Spleen (tissue), 11 donors: ENCODE data around the gene ILDR1. TPM values are rescaled to one million over a fixed set of nuclear protein-coding genes. Genes with fewer than 3 reads are reported as not detected.

Source experiments
- DNase-seq: peaks from one replicate; pipeline ENCODE4 v3.0.0-alpha.2; 2020
- H3K27ac ChIP-seq, 8 donors: fragments of 200-600 bp; sonication (generic) in 7 of 8; 1 replicate in 4 of 8; 2 replicates in 4 of 8; pipeline versions ENCODE4 v1.5.0 to v1.8.0; 2016 to 2021; ENCODE audit warnings: inconsistent platforms in 4 of 8, mild to moderate bottlenecking in 4 of 8, moderate library complexity in 1 of 8
- H3K27me3 ChIP-seq, 7 donors: fragments of 200-600 bp; sonication (generic) in 6 of 7; replicated peaks in 1 of 7; 1 replicate in 4 of 7; 2 replicates in 3 of 7; pipeline versions ENCODE4 v1.5.0 to v1.8.0; 2016 to 2021; ENCODE audit warnings: inconsistent platforms in 3 of 7, mild to moderate bottlenecking in 1 of 7
- H3K36me3 ChIP-seq, 6 donors: fragments of 200-600 bp; sonication (generic) in 5 of 6; 1 replicate in 4 of 6; 2 replicates in 2 of 6; pipeline versions ENCODE4 v1.5.0 to v1.8.0; 2016 to 2021; ENCODE audit warnings: inconsistent platforms in 2 of 6
- H3K4me1 ChIP-seq, 6 donors: fragments of 200-600 bp; sonication (generic) in 5 of 6; 1 replicate in 3 of 6; 2 replicates in 3 of 6; pipeline versions ENCODE4 v1.5.0 to v1.8.0; 2016 to 2021; ENCODE audit warnings: inconsistent platforms in 3 of 6
- H3K4me3 ChIP-seq, 8 donors: fragments of 200-600 bp; sonication (generic) in 7 of 8; 1 replicate in 4 of 8; 2 replicates in 4 of 8; pipeline versions ENCODE4 v1.5.0 to v1.8.0; 2016 to 2021; ENCODE audit warnings: inconsistent platforms in 4 of 8, mild to moderate bottlenecking in 4 of 8, moderate library complexity in 2 of 8
- H3K9me3 ChIP-seq, 8 donors: fragments of 200-600 bp; sonication (generic) in 7 of 8; 1 replicate in 4 of 8; 2 replicates in 4 of 8; pipeline versions ENCODE4 v1.5.0 to v1.8.0; 2016 to 2021; ENCODE audit warnings: inconsistent platforms in 4 of 8
- CTCF ChIP-seq, 11 experiments: fragments of 200-600 bp in 7 of 11; fragments of 450-650 bp in 4 of 11; sonication (generic) in 4 of 11; IDR thresholded peaks in 8 of 11; conservative IDR thresholded peaks in 3 of 11; 1 replicate in 7 of 11; 2 replicates in 4 of 11; pipeline versions ENCODE4 v1.4.0 to v1.8.0; 2016 to 2021; ENCODE audit warnings: antibody characterized with exemption in 11 of 11, inconsistent platforms in 4 of 11, mild to moderate bottlenecking in 1 of 11
- POLR2A ChIP-seq, 3 donors: fragments of 450-650 bp; IDR thresholded peaks; one replicate each; pipeline ENCODE4 v1.5.1; 2017; ENCODE audit warnings: antibody characterized with exemption in 3 of 3, mild to moderate bottlenecking in 1 of 3
- POLR2AphosphoS5 ChIP-seq, 3 donors: sonication (generic); formaldehyde crosslinking; IDR thresholded peaks; one replicate each; pipeline ENCODE4 v1.5.1; 2017; ENCODE audit warnings: antibody characterized with exemption in 3 of 3
- WGBS, 5 donors: extraction: QIAGEN DNeasy Blood & Tissue Kit in 3 of 5; methylation state at CpG; one replicate each; pipeline versions ENCODE4 v1.1.5 to v1.1.7; 2013 to 2018; 5-methylcytosine and 5-hydroxymethylcytosine counted together
- intact Hi-C: fragments of 100-400 bp; cut with DNase I; formaldehyde crosslinking; loops from one replicate; pipeline ENCODE4 v1.15.0; 2023; ENCODE audit warnings: low total_unique reads
- polyA plus RNA-seq, 3 donors: library from polyadenylated mRNA; stranded (reverse); fragments of 200-250 nt; gene quantifications; one replicate each; pipeline ENCODE4 v1.2.1, GENCODE V29; 2013
- total RNA-seq, 7 donors: library from RNA; depleted of rRNA in 3 of 7; stranded (reverse); fragments of >200 nt in 3 of 7; fragmentation: NEBNext Ultra II Directional in 4 of 7; extraction: Animal tissue kit (Norgen Biotek cat#: 25700) in 4 of 7; gene quantifications; one replicate each; pipeline versions ENCODE4 v1.1.0 to v1.2.1, GENCODE V29; 2016 to 2021
- donor health status: healthy with polysubstance abuse.
- donor health status: DM: no; HTN: no; CAD: no; lungs with moderate emphysema.
- donor health status: DM: no; HTN: no; CAD: no.
- donor health status: Bipolar disorder and iron deficiency.
- donor health status: healthy.
- donor health status: DM: no; HTN: no; CAD: no.
- donor health status: DM: yes; HTN: yes; CAD: no.

ILDR1 gene
- total and polyA plus RNA-seq, 10 donors = 0.26 to 3.1 (median 0.95) TPM

- intact Hi-C loops = no loop called here
- no peak for TF ChIP-seq POLR2AphosphoS5 (IDR thresholded peaks at IDR 0.05)
- TF ChIP-seq POLR2A (IDR thresholded peaks at IDR 0.05) = no peak
- no peak for TF ChIP-seq CTCF (IDR thresholded peaks at IDR 0.05 in 8 of 11, conservative IDR thresholded peaks at IDR 0.05 in 3 of 11)
- H3K9me3 ChIP-seq = no peaks in the 10 kb centered on the region
Observed at GRCh38 chr3:122025296-122025695, 3.2 kb upstream of the ILDR1 start.

GRCh38 chr3:122024800-122025199 lies 2.8 kb upstream of the ILDR1 start:
- Histone ChIP-seq H3K36me3 (no peaks in the 10 kb centered on the region), H3K27ac (peak overlapping the region in 1 of 8 donors; percentile 29), H3K4me1 (peaks cover 4 to 26% (median 9%) of the 10 kb centered on the region in 6 donors), H3K9me3 (no peaks in the 10 kb centered on the region), H3K4me3 (no peak overlapping the region), H3K27me3 (peaks cover 0 to 19% (median 9%) of the 10 kb centered on the region in 7 donors)
- intact Hi-C loops = no loop called here
- DNase-seq = no peak
- TF ChIP-seq POLR2A (IDR thresholded peaks at IDR 0.05) (no peak), CTCF (IDR thresholded peaks at IDR 0.05 in 8 of 11, conservative IDR thresholded peaks at IDR 0.05 in 3 of 11) (no peak), POLR2AphosphoS5 (IDR thresholded peaks at IDR 0.05) (no peak)
- WGBS, 5 donors = 51 to 77% (median 56%) methylated on average over 2 of the region's 2 CpGs

More at GRCh38 chr3:122025296-122025695, 3.2 kb upstream of the ILDR1 start:
- Histone ChIP-seq H3K4me3 (no peak overlapping the region), H3K27me3 (peaks cover 0 to 19% (median 9%) of the 10 kb centered on the region in 7 donors), H3K4me1 (peaks cover 4 to 26% (median 9%) of the 10 kb centered on the region in 6 donors), H3K27ac (peak overlapping the region in 1 of 8 donors; percentile 29), H3K36me3 (no peaks in the 10 kb centered on the region)
- no peak for DNase-seq

- no peak for TF ChIP-seq POLR2A (IDR thresholded peaks at IDR 0.05)
- no peak for TF ChIP-seq CTCF (IDR thresholded peaks at IDR 0.05 in 8 of 11, conservative IDR thresholded peaks at IDR 0.05 in 3 of 11)
- no peak for TF ChIP-seq POLR2AphosphoS5 (IDR thresholded peaks at IDR 0.05)
- Histone ChIP-seq H3K9me3 (no peaks in the 10 kb centered on the region), H3K4me1 (peaks cover 4 to 26% (median 9%) of the 10 kb centered on the region in 6 donors), H3K27ac (no peak overlapping the region), H3K27me3 (peaks cover 0 to 19% (median 9%) of the 10 kb centered on the region in 7 donors), H3K4me3 (no peak overlapping the region), H3K36me3 (no peaks in the 10 kb centered on the region)
- no peak for DNase-seq
- 59 to 72% (median 66%) methylated on average over 8 of the region's 8 CpGs for WGBS, 5 donors
- intact Hi-C loops = no loop called here
Observed at GRCh38 chr3:122023335-122023910, 1.4 kb upstream of the ILDR1 start.

- H3K27ac ChIP-seq = no peak overlapping the region
- H3K4me1 ChIP-seq = peaks cover 4 to 26% (median 9%) of the 10 kb centered on the region in 6 donors
- intact Hi-C loops = no loop called here
- no peak overlapping the region for H3K4me3 ChIP-seq
- 52 to 80% (median 70%) methylated on average over 1 of the region's 1 CpG for WGBS, 5 donors
- no peak for DNase-seq
- no peaks in the 10 kb centered on the region for H3K36me3 ChIP-seq
- H3K27me3 ChIP-seq = peaks cover 0 to 19% (median 9%) of the 10 kb centered on the region in 7 donors
- H3K9me3 ChIP-seq = no peaks in the 10 kb centered on the region
- no peak for TF ChIP-seq CTCF (IDR thresholded peaks at IDR 0.05 in 8 of 11, conservative IDR thresholded peaks at IDR 0.05 in 3 of 11)
- TF ChIP-seq POLR2AphosphoS5 (IDR thresholded peaks at IDR 0.05) = no peak
- no peak for TF ChIP-seq POLR2A (IDR thresholded peaks at IDR 0.05)
Observed at GRCh38 chr3:122021037-122021436, 1.0 kb downstream of the ILDR1 start.
